Glutamatergic neuron (in vitro differentiated cells): ENCODE results near the gene SLC25A53. TPM values are rescaled to one million over a fixed set of nuclear protein-coding genes. Genes with fewer than 3 reads are reported as not detected.

ENCODE experiments used
- DNase-seq: peaks from one replicate; pipeline ENCODE4 v3.0.0; 2022
- H3K27ac Mint-ChIP-seq: one replicate; pipeline ENCODE4 v1.8.0; 2020; ENCODE audit warnings: mild to moderate bottlenecking, mixed read lengths, inconsistent platforms; ENCODE audit not compliant: unreplicated experiment
- H3K27me3 Mint-ChIP-seq: one replicate; pipeline ENCODE4 v1.8.0; 2020; ENCODE audit warnings: mild to moderate bottlenecking, moderate library complexity, mixed read lengths, inconsistent platforms; ENCODE audit not compliant: unreplicated experiment
- H3K36me3 Mint-ChIP-seq: one replicate; pipeline ENCODE4 v1.8.0; 2020; ENCODE audit warnings: mild to moderate bottlenecking, mixed read lengths, inconsistent platforms; ENCODE audit not compliant: unreplicated experiment
- H3K4me1 Mint-ChIP-seq: one replicate; pipeline ENCODE4 v1.8.0; 2020; ENCODE audit warnings: mild to moderate bottlenecking, low read depth, mixed read lengths, inconsistent platforms; ENCODE audit not compliant: unreplicated experiment
- H3K4me3 Mint-ChIP-seq: one replicate; pipeline ENCODE4 v1.8.0; 2020; ENCODE audit warnings: mild to moderate bottlenecking, mixed read lengths, inconsistent platforms; ENCODE audit not compliant: unreplicated experiment
- H3K9me3 Mint-ChIP-seq: one replicate; pipeline ENCODE4 v1.8.0; 2020; ENCODE audit warnings: mild to moderate bottlenecking, moderate library complexity, mixed read lengths, inconsistent platforms; ENCODE audit not compliant: unreplicated experiment
- CTCF ChIP-seq: fragments of 200-600 bp; sonication (generic); IDR thresholded peaks from one replicate; pipeline ENCODE4 v1.5.0; 2021; ENCODE audit not compliant: partially characterized antibody, unreplicated experiment
- total RNA-seq: library from RNA; stranded (reverse); fragmentation: NEBNext Ultra II Directional; extraction: Animal tissue kit (Norgen Biotek cat#: 25700); gene quantifications from one replicate; pipeline ENCODE4 v1.2.1, GENCODE V29; 2021; ENCODE audit not compliant: unreplicated experiment

SLC25A53 gene
- total RNA-seq, 1 donor from 2014 or later = 5.7 TPM

GRCh38 chrX:104151037-104151436, 5.8 kb downstream of the SLC25A53 start:
- H3K4me1 Mint-ChIP-seq = no peaks in the 10 kb centered on the region
- no peaks in the 10 kb centered on the region for H3K36me3 Mint-ChIP-seq
- no peaks in the 10 kb centered on the region for H3K27me3 Mint-ChIP-seq
- no peak overlapping the region for H3K27ac Mint-ChIP-seq
- H3K4me3 Mint-ChIP-seq = no peak overlapping the region
- H3K9me3 Mint-ChIP-seq = no peaks in the 10 kb centered on the region
- no peak for TF ChIP-seq CTCF
- DNase-seq = no peak

- TF ChIP-seq CTCF = no peak
- H3K27ac Mint-ChIP-seq = no peak overlapping the region
Measured at GRCh38 chrX:104141087-104141760, 15.6 kb downstream of the SLC25A53 start.

GRCh38 chrX:104137496-104137895, 19.3 kb downstream of the SLC25A53 start:
- no peaks in the 10 kb centered on the region for H3K36me3 Mint-ChIP-seq
- no peaks in the 10 kb centered on the region for H3K4me1 Mint-ChIP-seq
- no peak overlapping the region for H3K4me3 Mint-ChIP-seq
- no peak for TF ChIP-seq CTCF
- H3K9me3 Mint-ChIP-seq = no peaks in the 10 kb centered on the region
- no peak for DNase-seq
- H3K27me3 Mint-ChIP-seq = peaks cover 2% of the 10 kb centered on the region
- no peak overlapping the region for H3K27ac Mint-ChIP-seq

More at GRCh38 chrX:104141087-104141760, 15.6 kb downstream of the SLC25A53 start:
- no peak for DNase-seq
- H3K9me3 Mint-ChIP-seq = no peaks in the 10 kb centered on the region
- no peaks in the 10 kb centered on the region for H3K4me1 Mint-ChIP-seq
- no peaks in the 10 kb centered on the region for H3K36me3 Mint-ChIP-seq
- H3K4me3 Mint-ChIP-seq = no peak overlapping the region
- H3K27me3 Mint-ChIP-seq = no peaks in the 10 kb centered on the region

GRCh38 chrX:104136241-104137019, 20.4 kb downstream of the SLC25A53 start:
- H3K4me3 Mint-ChIP-seq = peak overlapping the region; percentile 55
- no peaks in the 10 kb centered on the region for H3K9me3 Mint-ChIP-seq
- peak; percentile 47 for DNase-seq
- H3K27ac Mint-ChIP-seq = no peak overlapping the region
- H3K27me3 Mint-ChIP-seq = peaks cover 2% of the 10 kb centered on the region
- TF ChIP-seq CTCF = peak; percentile 70
- H3K36me3 Mint-ChIP-seq = no peaks in the 10 kb centered on the region
- no peaks in the 10 kb centered on the region for H3K4me1 Mint-ChIP-seq

- no peak for TF ChIP-seq CTCF
Measured at GRCh38 chrX:104135677-104136076, 21.1 kb downstream of the SLC25A53 start.

More at GRCh38 chrX:104135677-104136076, 21.1 kb downstream of the SLC25A53 start:
- H3K36me3 Mint-ChIP-seq = no peaks in the 10 kb centered on the region
- peaks cover 2% of the 10 kb centered on the region for H3K27me3 Mint-ChIP-seq
- H3K27ac Mint-ChIP-seq = no peak overlapping the region
- DNase-seq = no peak
- H3K4me3 Mint-ChIP-seq = no peak overlapping the region
- H3K9me3 Mint-ChIP-seq = no peaks in the 10 kb centered on the region
- H3K4me1 Mint-ChIP-seq = no peaks in the 10 kb centered on the region
